ENCODE measurements around the gene CAMTA1.
A peak's percentile ranks its signal among the peaks of the same experiment; 100 is the strongest.

The CAMTA1 gene

GRCh38 chr1:7698641-7699040 lies 913.4 kb downstream of the CAMTA1 start:
- no peak for DNase-seq (ENCODE audit: low spot score)
- Histone ChIP-seq H3K4me1 (ENCODE audit: insufficient read depth, poor library complexity, severe bottlenecking) (no peaks in the 10 kb centered on the region), H3K9me3 (ENCODE audit: severe bottlenecking) (no peaks in the 10 kb centered on the region), H3K36me3 (ENCODE audit: low read depth) (no peaks in the 10 kb centered on the region), H3K4me3 (ENCODE audit: severe bottlenecking) (no peak overlapping the region), H3K27ac (ENCODE audit: poor library complexity, severe bottlenecking) (no peak overlapping the region), H3K27me3 (ENCODE audit: insufficient read depth, poor library complexity, severe bottlenecking) (peaks cover 15% of the 10 kb centered on the region)
- TF ChIP-seq CTCF (IDR thresholded peaks at IDR 0.05; ENCODE audit: poor library complexity, severe bottlenecking), result no peak
- peak; percentile 38; the same call in 1 of the 3 replicates for ATAC-seq (ENCODE audit: low read depth)

- Histone ChIP-seq H3K27ac (ENCODE audit: poor library complexity, severe bottlenecking) (no peak overlapping the region), H3K4me3 (ENCODE audit: severe bottlenecking) (no peak overlapping the region), H3K27me3 (ENCODE audit: insufficient read depth, poor library complexity, severe bottlenecking) (peaks cover 17% of the 10 kb centered on the region), H3K36me3 (ENCODE audit: low read depth) (no peaks in the 10 kb centered on the region), H3K9me3 (ENCODE audit: severe bottlenecking) (no peaks in the 10 kb centered on the region), H3K4me1 (ENCODE audit: insufficient read depth, poor library complexity, severe bottlenecking) (no peaks in the 10 kb centered on the region)
- no peak for TF ChIP-seq CTCF (IDR thresholded peaks at IDR 0.05; ENCODE audit: poor library complexity, severe bottlenecking)
- DNase-seq (ENCODE audit: low spot score) (no peak), ATAC-seq (ENCODE audit: low read depth) (no peak)
Measured at GRCh38 chr1:7702365-7702764, 917.1 kb downstream of the CAMTA1 start.

DNA sequence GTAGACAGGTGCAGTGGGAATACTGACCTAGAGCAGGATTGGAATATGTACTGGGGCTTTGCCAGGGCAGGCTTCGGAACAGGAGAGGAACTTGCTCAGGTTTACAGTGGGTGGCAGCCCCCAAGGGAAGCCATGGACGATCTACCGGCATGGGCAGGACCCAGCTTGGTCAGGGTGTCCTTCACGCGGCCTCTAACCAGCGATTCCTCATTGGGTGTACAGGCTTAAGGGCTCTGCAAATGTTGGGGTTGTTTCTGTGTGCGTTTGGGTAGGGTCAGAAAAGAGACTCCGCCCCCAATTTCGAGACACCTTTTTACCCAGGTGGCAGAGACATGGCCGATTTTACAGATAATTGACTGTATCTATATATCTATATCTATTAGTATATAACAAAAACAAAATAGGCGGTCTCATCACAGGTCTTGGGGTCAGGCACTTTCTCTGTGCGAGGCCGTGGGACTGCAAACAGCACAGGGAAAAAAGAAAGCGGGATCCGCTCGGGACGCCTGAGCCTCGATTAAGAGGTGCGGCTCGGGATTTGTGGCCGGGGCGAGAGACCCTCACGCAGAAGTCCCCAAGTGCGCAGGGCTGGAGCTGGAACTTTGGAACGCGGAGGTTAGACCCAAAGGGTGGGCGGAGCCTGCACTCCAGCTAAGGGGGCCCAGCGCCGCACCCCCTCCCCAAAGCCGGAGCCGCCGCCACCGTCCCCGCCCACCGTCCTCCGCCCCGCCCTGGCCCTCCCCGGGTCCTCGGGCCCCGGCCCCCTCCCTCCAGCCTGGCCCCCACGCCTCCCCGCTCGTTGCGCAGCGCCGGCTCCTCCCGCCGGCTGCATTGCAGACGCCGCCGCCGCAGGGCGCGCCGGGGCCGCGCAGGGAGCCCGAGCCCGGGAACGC lies 918.3 kb downstream of the CAMTA1 start:
- H3K27ac ChIP-seq (ENCODE audit: poor library complexity, severe bottlenecking), result no peak overlapping the region
- H3K4me1 ChIP-seq (ENCODE audit: insufficient read depth, poor library complexity, severe bottlenecking), result no peaks in the 10 kb centered on the region
- ATAC-seq (ENCODE audit: low read depth), result no peak
- H3K27me3 ChIP-seq (ENCODE audit: insufficient read depth, poor library complexity, severe bottlenecking), result peaks cover 17% of the 10 kb centered on the region
- DNase-seq (ENCODE audit: low spot score), result no peak
- H3K4me3 ChIP-seq (ENCODE audit: severe bottlenecking), result peak overlapping the region; percentile 58
- no peak for TF ChIP-seq CTCF (IDR thresholded peaks at IDR 0.05; ENCODE audit: poor library complexity, severe bottlenecking)
- no peaks in the 10 kb centered on the region for H3K36me3 ChIP-seq (ENCODE audit: low read depth)
- no peaks in the 10 kb centered on the region for H3K9me3 ChIP-seq (ENCODE audit: severe bottlenecking)

DNA sequence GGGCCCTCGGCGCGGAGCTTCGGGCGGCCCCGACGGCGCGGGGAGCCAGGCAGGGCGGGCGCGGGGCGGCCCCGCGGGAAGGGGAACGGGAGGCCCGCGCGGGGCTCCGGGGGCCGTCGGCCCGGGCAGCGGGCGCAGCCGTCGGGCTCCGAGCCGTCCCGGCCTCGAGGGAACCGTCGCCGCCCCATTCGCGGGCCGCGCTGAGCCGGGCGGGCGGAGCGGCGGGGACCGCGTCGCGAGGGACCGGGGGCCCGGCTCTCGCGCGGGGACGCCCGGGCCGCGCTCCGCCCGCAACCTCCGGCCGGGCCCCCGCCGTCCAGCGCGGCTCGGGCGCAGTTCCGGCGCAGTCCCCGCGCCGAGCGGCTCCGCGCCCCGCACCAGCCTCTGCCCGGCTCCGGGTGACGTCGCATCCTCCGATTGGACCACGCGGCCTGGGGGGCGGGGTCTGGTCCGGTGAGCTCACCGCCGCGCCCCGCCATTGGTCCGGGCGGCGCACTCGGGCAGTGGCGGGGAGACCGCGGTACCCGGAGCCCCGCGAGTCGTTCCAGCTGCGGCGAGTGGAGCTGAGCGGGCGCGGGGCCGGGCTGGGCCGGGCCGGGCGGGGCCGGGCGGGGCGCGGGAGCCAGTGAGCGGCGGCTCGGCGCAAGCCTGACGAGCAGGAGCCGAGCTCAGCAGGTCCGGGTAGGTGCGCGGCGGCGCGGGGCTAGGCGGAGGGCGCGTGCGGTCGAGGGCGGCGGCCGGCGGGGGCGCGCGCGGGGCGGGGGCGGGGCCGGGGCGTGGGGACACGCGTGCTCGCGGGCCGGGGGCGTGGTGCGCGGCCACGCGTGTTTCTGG lies 919.2 kb downstream of the CAMTA1 start:
- H3K27me3 ChIP-seq (ENCODE audit: insufficient read depth, poor library complexity, severe bottlenecking), result peaks cover 17% of the 10 kb centered on the region
- no peak for TF ChIP-seq CTCF (IDR thresholded peaks at IDR 0.05; ENCODE audit: poor library complexity, severe bottlenecking)

More for the DNA sequence above, 919.2 kb downstream of the CAMTA1 start:
- Histone ChIP-seq H3K36me3 (ENCODE audit: low read depth) (no peaks in the 10 kb centered on the region), H3K4me3 (ENCODE audit: severe bottlenecking) (peak overlapping the region; percentile 58), H3K4me1 (ENCODE audit: insufficient read depth, poor library complexity, severe bottlenecking) (no peaks in the 10 kb centered on the region), H3K9me3 (ENCODE audit: severe bottlenecking) (no peaks in the 10 kb centered on the region), H3K27ac (ENCODE audit: poor library complexity, severe bottlenecking) (no peak overlapping the region)
- peak; percentile 94 for ATAC-seq (ENCODE audit: low read depth)
- peak; percentile 86 for DNase-seq (ENCODE audit: low spot score)

Measured in RWPE2 (cell line).